HG03460 (cell line): Measurements from ENCODE around the gene TMEM121.

Experiments used
- ATAC-seq: cut with Tn5 transposase; IDR thresholded peaks from one replicate; pipeline ENCODE4 v1.9.1; 2021; ENCODE audit not compliant: unreplicated experiment

Gene TMEM121

GRCh38 chr14:105527381-105527825 lies 1.0 kb downstream of the TMEM121 start:
- ATAC-seq = no peak

GRCh38 chr14:105527826-105528585 lies 1.6 kb downstream of the TMEM121 start:
- no peak for ATAC-seq

- no peak for ATAC-seq
Measured at GRCh38 chr14:105528586-105529318, 2.4 kb downstream of the TMEM121 start.

GRCh38 chr14:105529319-105529568 lies 2.9 kb downstream of the TMEM121 start:
- no peak for ATAC-seq

- ATAC-seq = no peak
Measured at GRCh38 chr14:105529569-105530284, 3.3 kb downstream of the TMEM121 start.

- no peak for ATAC-seq
Measured at GRCh38 chr14:105530285-105531087, 4.1 kb downstream of the TMEM121 start.

- no peak for ATAC-seq
Measured at GRCh38 chr14:105531088-105531893, 4.9 kb downstream of the TMEM121 start.

GRCh38 chr14:105531894-105532623 lies 5.7 kb downstream of the TMEM121 start:
- ATAC-seq = no peak

GRCh38 chr14:105532735-105533141 lies 6.4 kb downstream of the TMEM121 start:
- no peak for ATAC-seq

DNA sequence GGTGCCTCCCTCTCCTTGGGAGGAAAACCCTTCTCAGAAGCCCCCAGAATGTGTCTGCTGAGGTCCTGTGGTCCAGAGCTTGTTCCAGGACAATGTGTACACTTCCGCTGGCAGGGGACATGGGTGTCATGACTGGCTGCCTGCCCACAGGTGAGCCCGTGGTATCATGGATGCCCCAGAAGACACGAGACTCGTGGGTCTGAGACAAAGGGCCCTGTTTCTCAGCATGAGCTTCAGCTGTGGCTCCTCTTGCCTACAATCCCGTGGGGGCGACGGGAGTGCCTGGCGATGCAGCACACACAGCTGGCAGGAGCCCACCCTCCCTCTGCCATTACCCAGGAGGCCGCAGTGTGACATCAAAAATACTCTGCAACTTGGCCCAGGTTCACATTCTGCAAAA lies 7.0 kb downstream of the TMEM121 start:
- ATAC-seq = no peak

GRCh38 chr14:105533811-105534498 lies 7.6 kb downstream of the TMEM121 start:
- ATAC-seq = no peak

GRCh38 chr14:105534586-105534985 lies 8.2 kb downstream of the TMEM121 start:
- ATAC-seq = no peak

- ATAC-seq = no peak
Measured at GRCh38 chr14:105536051-105536450, 9.7 kb downstream of the TMEM121 start.

GRCh38 chr14:105536691-105537579 lies 10.6 kb downstream of the TMEM121 start:
- no peak for ATAC-seq

GRCh38 chr14:105537580-105538474 lies 11.4 kb downstream of the TMEM121 start:
- ATAC-seq = no peak

DNA sequence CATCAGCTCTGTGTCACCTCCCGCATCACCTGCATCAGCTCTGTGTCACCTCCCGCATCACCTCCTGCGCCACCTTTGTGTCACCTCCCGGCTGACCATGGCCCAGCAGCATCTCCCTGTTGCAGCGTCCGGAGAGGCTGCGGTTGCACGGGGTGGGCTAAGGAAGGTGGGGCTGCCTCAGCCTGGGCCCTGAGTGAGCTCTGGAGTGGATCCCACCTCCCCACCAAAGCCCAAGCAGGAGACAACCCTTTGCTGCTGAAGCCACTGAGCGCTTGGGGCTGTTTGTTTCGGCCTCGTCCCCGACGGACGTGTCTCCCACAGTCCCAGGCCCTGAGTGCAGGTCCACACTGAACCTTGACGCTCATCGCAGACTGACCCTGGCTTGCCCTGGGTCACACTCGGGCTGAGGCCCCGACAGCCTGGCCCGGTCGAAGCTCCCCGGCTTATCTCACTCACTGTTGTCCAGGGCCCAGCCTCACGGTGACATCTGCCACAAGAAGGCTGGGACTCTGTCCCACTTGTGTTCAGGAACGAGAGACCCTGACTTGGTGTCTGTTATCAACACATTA lies 12.2 kb downstream of the TMEM121 start:
- no peak for ATAC-seq

DNA sequence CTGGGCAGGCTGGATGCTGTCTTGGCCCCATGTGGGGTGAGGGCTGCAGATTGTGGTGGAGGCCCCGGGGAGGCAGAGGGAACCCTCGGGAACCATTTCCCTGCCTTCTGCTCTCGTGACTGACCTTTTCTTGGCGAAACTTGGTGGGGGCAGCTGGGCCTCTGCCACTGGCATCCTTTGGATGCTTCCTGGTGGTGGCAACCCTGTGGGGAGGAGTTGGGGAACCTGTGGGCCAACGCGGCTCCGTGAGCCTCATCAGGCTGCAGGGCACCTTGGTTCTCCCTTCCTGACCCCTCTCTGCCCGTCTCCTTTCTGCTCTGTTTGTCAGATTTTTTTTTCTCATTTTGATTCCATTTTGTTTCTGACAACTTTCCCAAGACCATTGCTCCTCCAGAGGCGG lies 14.4 kb downstream of the TMEM121 start:
- ATAC-seq = no peak
